PC-3 (cell line): ENCODE results near the gene TARBP1. TPM values are rescaled to one million over a fixed set of nuclear protein-coding genes. Genes with fewer than 3 reads are reported as not detected.

Experiments used
- ATAC-seq: fragments of 200-7000 bp; cut with Tn5 transposase; 2 replicates; pipeline ENCODE4 v1.9.1; 2020; ENCODE audit warnings: mild to moderate bottlenecking, moderate library complexity
- BruUV-seq: library from RNA; stranded (reverse); fragments of 400-500 nt; replicated peaks from 2 replicates; lab custom pipeline; 2021; lab: Mats Ljungman, UMichigan
- CTCF ChIA-PET: fragments of 300-600 bp; sonication (Branson Sonifier 250); formaldehyde crosslinking; loops from one replicate; lab custom pipeline; 2022; ENCODE audit warnings: antibody characterized with exemption; lab: Charles Lee
- POLR2A ChIA-PET: fragments of 300-600 bp; sonication (Branson Sonifier 250); formaldehyde crosslinking; loops from one replicate; lab custom pipeline; 2022; ENCODE audit warnings: antibody characterized with exemption; ENCODE audit not compliant: unreplicated experiment; lab: Charles Lee
- DNase-seq: peaks from one replicate; pipeline ENCODE4 v3.0.0-alpha.2; 2015
- H2AFZ ChIP-seq: fragments of 300-600 bp; sonication (generic); 2 replicates; pipeline ENCODE4 v1.6.0; 2016; ENCODE audit warnings: antibody characterized with exemption, low read length
- H3F3A ChIP-seq: fragments of 300-600 bp; sonication (generic); one replicate; pipeline ENCODE4 v1.6.0; 2017; ENCODE audit warnings: antibody characterized with exemption, low read length, control low read depth, mild to moderate bottlenecking; ENCODE audit not compliant: unreplicated experiment
- H3K27ac ChIP-seq: fragments of 300-600 bp; sonication (generic); 2 replicates; pipeline ENCODE4 v1.5.1; 2016; ENCODE audit warnings: mild to moderate bottlenecking, low read length
- H3K27me3 ChIP-seq: fragments of 300-600 bp; sonication (generic); 2 replicates; pipeline ENCODE4 v1.6.1; 2016; ENCODE audit warnings: low read length, mixed read lengths
- H3K36me3 ChIP-seq: fragments of 300-600 bp; sonication (generic); 2 replicates; pipeline ENCODE4 v1.6.1; 2016; ENCODE audit warnings: low read depth, mixed run types, low read length, mixed read lengths
- H3K4me1 ChIP-seq: fragments of 300-600 bp; sonication (generic); 2 replicates; pipeline ENCODE4 v1.5.1; 2016; ENCODE audit warnings: low read length; ENCODE audit not compliant: insufficient read depth
- H3K4me2 ChIP-seq: fragments of 300-600 bp; sonication (generic); 2 replicates; pipeline ENCODE4 v1.6.0; 2016; ENCODE audit warnings: low read length
- H3K4me3 ChIP-seq: fragments of 300-600 bp; sonication (generic); 2 replicates; pipeline ENCODE4 v1.5.1; 2016; ENCODE audit warnings: mild to moderate bottlenecking, low read length, mixed read lengths
- H3K79me2 ChIP-seq: fragments of 300-600 bp; sonication (generic); 2 replicates; pipeline ENCODE4 v1.6.1; 2017; ENCODE audit warnings: low read length, mixed read lengths
- H3K9ac ChIP-seq: fragments of 300-600 bp; sonication (generic); 2 replicates; pipeline ENCODE4 v1.6.0; 2016; ENCODE audit warnings: mild to moderate bottlenecking, low read length
- H3K9me2 ChIP-seq: fragments of 300-600 bp; sonication (generic); replicated peaks from 2 replicates; pipeline ENCODE4 v1.6.1; 2016; ENCODE audit warnings: mixed run types, low read length, mixed read lengths
- H3K9me3 ChIP-seq: fragments of 300-600 bp; sonication (generic); 2 replicates; pipeline ENCODE4 v1.6.1; 2016; ENCODE audit warnings: low read length, mixed read lengths
- H4K20me1 ChIP-seq: fragments of 300-600 bp; sonication (generic); 2 replicates; pipeline ENCODE4 v1.6.1; 2016; ENCODE audit warnings: low read length, mixed read lengths
- EZH2 ChIP-seq: fragments of 300-600 bp; sonication (generic); IDR thresholded peaks from one replicate; pipeline ENCODE4 v1.6.1; 2017; ENCODE audit warnings: antibody characterized with exemption, mild to moderate bottlenecking, low read length; ENCODE audit not compliant: unreplicated experiment
- EZH2phosphoT487 ChIP-seq: fragments of 300-600 bp; sonication (generic); IDR thresholded peaks from 2 replicates; pipeline ENCODE4 v1.6.1; 2018; ENCODE audit warnings: mild to moderate bottlenecking, antibody characterized with exemption, low read length, borderline replicate concordance
- intact Hi-C: fragments of 100-400 bp; cut with micrococcal nuclease; formaldehyde crosslinking; loops from 2 replicates; pipeline ENCODE4 v1.9.0; 2023
- total RNA-seq: library from RNA; depleted of rRNA; stranded (reverse); fragments of >200 nt; gene quantifications from 2 replicates; pipeline ENCODE4 v1.2.3, GENCODE V29; 2014
- TF ChIP-seq, protein P1 (sequence below): fragments of 300-600 bp; sonication (generic); conservative IDR thresholded peaks from 2 replicates; pipeline ENCODE4 v1.5.1; 2017; ENCODE audit warnings: antibody characterized with exemption, low read depth, mild to moderate bottlenecking, low read length

TARBP1 gene
- total RNA-seq, 1 experiment from 2014 or later: 15.1 TPM

DNA sequence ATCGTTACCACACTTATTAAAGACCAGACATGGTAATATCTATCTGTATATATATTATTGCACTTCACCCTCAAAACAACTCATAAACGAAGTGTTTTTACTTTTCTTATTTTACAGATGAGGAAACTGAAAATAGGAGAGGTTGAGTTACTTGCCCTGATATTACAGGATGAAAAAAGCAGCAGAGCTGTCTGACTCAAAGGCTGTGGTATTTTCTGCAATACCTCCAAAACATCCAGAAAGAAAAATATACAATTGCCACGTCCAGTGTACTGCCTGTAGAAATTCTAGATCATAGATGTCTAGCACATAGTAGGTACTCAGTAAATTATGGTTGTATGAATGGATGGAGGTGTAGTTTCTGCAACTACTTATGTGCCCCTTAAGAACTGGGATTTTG is 5.2 kb upstream of the TARBP1 start:
- DNase-seq (no peak), ATAC-seq (no peak)
- H3F3A ChIP-seq: no peaks in the 10 kb centered on the region
- TF ChIP-seq EZH2: no peak
- TF ChIP-seq, protein P1, sequence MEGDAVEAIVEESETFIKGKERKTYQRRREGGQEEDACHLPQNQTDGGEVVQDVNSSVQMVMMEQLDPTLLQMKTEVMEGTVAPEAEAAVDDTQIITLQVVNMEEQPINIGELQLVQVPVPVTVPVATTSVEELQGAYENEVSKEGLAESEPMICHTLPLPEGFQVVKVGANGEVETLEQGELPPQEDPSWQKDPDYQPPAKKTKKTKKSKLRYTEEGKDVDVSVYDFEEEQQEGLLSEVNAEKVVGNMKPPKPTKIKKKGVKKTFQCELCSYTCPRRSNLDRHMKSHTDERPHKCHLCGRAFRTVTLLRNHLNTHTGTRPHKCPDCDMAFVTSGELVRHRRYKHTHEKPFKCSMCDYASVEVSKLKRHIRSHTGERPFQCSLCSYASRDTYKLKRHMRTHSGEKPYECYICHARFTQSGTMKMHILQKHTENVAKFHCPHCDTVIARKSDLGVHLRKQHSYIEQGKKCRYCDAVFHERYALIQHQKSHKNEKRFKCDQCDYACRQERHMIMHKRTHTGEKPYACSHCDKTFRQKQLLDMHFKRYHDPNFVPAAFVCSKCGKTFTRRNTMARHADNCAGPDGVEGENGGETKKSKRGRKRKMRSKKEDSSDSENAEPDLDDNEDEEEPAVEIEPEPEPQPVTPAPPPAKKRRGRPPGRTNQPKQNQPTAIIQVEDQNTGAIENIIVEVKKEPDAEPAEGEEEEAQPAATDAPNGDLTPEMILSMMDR: no peak
- no peak for TF ChIP-seq EZH2phosphoT487
- H3K4me2 ChIP-seq: no peak overlapping the region
- BruUV-seq: no TSS peak
- H3K4me3 ChIP-seq: no peak overlapping the region
- POLR2A ChIA-PET: no interaction called here
- CTCF ChIA-PET: no interaction called here
- H3K79me2 ChIP-seq: no peaks in the 10 kb centered on the region
- intact Hi-C loops: no loop called here
- no peaks in the 10 kb centered on the region for H4K20me1 ChIP-seq
- H3K9ac ChIP-seq: no peak overlapping the region
- no peak overlapping the region for H3K27ac ChIP-seq
- no peak overlapping the region for H2AFZ ChIP-seq
- H3K9me3 ChIP-seq: no peaks in the 10 kb centered on the region
- H3K4me1 ChIP-seq: peaks cover 14% of the 10 kb centered on the region
- no peaks in the 10 kb centered on the region for H3K36me3 ChIP-seq
- no peaks in the 10 kb centered on the region for H3K9me2 ChIP-seq
- H3K27me3 ChIP-seq: no peaks in the 10 kb centered on the region

DNA sequence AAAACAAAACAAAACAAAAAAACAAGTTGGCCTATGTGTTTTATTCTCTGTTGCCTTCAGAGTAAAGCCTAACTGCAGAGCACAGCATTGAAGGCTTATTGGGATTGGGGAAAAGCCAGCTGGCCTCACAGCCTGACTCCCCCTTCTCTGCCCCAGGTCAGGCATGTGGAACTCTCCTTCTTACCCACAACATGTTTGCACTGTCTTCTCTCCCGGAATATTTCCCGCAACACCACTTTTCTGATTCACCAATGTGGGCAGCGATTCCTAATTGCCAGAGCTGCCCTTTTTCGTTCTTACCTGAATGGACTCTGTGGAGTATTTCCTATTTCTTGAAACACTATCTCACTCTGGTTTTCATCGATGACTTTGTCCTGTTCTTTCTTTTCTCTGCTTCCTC is 2.8 kb upstream of the TARBP1 start:
- ChIA-PET POLR2A (no interaction called here), CTCF (no interaction called here)
- ATAC-seq (no peak), DNase-seq (no peak)
- no peak overlapping the region for H3K27ac ChIP-seq
- H3K4me1 ChIP-seq: peaks cover 13% of the 10 kb centered on the region
- H3K9me2 ChIP-seq: no peaks in the 10 kb centered on the region
- no TSS peak for BruUV-seq
- no peaks in the 10 kb centered on the region for H3K27me3 ChIP-seq
- no peaks in the 10 kb centered on the region for H4K20me1 ChIP-seq
- peaks cover 13% of the 10 kb centered on the region for H3K79me2 ChIP-seq
- no peaks in the 10 kb centered on the region for H3K9me3 ChIP-seq
- no peak overlapping the region for H3K4me3 ChIP-seq
- no peak overlapping the region for H2AFZ ChIP-seq
- intact Hi-C loops: no loop called here
- H3K36me3 ChIP-seq: no peaks in the 10 kb centered on the region
- no peak overlapping the region for H3K4me2 ChIP-seq
- H3F3A ChIP-seq: no peaks in the 10 kb centered on the region
- H3K9ac ChIP-seq: no peak overlapping the region
- TF ChIP-seq EZH2 (no peak), EZH2phosphoT487 (no peak)
- TF ChIP-seq, protein P1: no peak

DNA sequence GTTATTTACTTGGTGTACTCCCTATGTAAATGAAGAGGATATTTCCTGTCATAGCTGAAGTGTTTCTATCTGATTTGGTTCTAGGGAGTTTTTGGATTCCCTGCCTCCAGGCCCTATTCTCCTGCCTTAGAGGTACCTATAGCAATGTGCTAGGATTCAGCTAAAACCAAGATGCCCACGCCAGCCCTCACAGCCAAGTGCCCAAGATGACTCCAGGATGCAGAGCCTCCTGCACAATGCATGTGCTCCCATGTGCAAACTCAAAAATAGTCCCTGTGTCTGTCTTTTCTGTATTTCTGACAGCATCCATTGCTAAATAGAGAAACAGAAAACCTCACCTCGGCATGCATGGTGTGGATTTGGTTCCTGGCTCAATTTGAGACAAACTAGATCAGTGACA is 887 bp upstream of the TARBP1 start:
- Histone ChIP-seq H3F3A (no peaks in the 10 kb centered on the region), H4K20me1 (no peaks in the 10 kb centered on the region), H3K27me3 (no peaks in the 10 kb centered on the region), H3K4me2 (no peak overlapping the region), H3K9ac (no peak overlapping the region), H3K36me3 (no peaks in the 10 kb centered on the region), H2AFZ (no peak overlapping the region), H3K27ac (no peak overlapping the region), H3K9me2 (no peaks in the 10 kb centered on the region), H3K4me1 (peaks cover 11% of the 10 kb centered on the region), H3K79me2 (peaks cover 32% of the 10 kb centered on the region), H3K9me3 (no peaks in the 10 kb centered on the region), H3K4me3 (no peak overlapping the region)
- TF ChIP-seq EZH2: no peak
- TF ChIP-seq, protein P1: no peak
- no peak for TF ChIP-seq EZH2phosphoT487
- CTCF ChIA-PET: no interaction called here
- ATAC-seq (no peak), DNase-seq (no peak)
- BruUV-seq: no TSS peak
- intact Hi-C loops: no loop called here
- POLR2A ChIA-PET: no interaction called here
